Panc1 (cell line): ENCODE results near the gene PDK4.

Source experiments
- POLR2AphosphoS5 ChIP-seq: IDR thresholded peaks from 2 replicates; pipeline ENCODE4 v1.6.1; 2012; ENCODE audit warnings: mild to moderate bottlenecking, low read depth, low read length, moderate library complexity
- TF ChIP-seq, protein P1 (sequence below): fragments of 450-650 bp; IDR thresholded peaks from 2 replicates; pipeline ENCODE4 v1.5.1; 2017; ENCODE audit warnings: mild to moderate bottlenecking

DNA sequence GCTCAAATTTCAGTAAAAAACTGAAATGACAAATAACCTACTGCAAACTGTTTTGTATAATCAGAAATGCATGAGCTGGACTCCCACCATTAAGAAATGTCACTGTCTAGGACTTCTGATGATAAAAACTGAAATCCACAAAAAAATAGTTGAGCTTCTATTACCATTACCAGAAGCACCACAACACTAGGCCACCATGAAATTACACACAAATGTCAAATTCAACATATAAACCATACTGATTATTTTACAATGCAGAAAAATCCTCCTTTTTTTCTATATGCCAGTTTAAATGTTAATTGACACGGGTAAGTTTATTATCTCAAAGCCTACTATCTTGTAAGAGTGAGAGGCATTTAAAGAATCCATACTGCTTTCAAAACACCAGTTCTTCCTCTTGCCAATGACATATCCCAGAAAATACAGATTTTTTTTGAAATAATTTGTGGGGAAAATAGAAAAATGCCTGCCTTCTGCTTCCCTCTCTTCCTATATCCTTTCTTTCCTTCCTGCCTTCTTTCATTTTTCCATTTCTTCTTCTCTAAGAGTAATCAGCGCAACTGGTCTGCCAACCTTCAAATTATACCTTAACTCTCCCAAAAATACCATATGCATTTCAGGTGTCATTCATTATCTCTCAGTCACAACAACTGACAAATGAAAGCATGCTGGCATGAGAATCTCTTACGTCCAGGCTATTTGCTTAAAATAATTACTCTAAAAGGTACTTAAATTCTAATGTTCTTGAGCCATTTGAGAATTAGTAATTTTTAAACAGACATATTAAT is 12.3 kb downstream of the PDK4 start:
- TF ChIP-seq, protein P1, sequence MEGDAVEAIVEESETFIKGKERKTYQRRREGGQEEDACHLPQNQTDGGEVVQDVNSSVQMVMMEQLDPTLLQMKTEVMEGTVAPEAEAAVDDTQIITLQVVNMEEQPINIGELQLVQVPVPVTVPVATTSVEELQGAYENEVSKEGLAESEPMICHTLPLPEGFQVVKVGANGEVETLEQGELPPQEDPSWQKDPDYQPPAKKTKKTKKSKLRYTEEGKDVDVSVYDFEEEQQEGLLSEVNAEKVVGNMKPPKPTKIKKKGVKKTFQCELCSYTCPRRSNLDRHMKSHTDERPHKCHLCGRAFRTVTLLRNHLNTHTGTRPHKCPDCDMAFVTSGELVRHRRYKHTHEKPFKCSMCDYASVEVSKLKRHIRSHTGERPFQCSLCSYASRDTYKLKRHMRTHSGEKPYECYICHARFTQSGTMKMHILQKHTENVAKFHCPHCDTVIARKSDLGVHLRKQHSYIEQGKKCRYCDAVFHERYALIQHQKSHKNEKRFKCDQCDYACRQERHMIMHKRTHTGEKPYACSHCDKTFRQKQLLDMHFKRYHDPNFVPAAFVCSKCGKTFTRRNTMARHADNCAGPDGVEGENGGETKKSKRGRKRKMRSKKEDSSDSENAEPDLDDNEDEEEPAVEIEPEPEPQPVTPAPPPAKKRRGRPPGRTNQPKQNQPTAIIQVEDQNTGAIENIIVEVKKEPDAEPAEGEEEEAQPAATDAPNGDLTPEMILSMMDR: no peak
- TF ChIP-seq POLR2AphosphoS5: no peak
